Measurements from ENCODE around the gene TBRG4.

TBRG4 gene

GRCh38 chr7:45050198-45050597 lies 61.3 kb downstream of the TBRG4 start:
- no peak for DNase-seq

Measured in activated naive CD4-positive, alpha-beta T cell treated with Interleukin-2 at 50 U/mL for 16 hours (primary cell).